CD14-positive monocyte (primary cell): Measurements from ENCODE around the gene YOD1. TPM values are rescaled to one million over a fixed set of nuclear protein-coding genes. Genes with fewer than 3 reads are reported as not detected.
A peak's percentile ranks its signal among the peaks of the same experiment; 100 is the strongest.

Source experiments
- DNase-seq, 3 donors: peaks; one replicate each; pipeline ENCODE4 v3.0.0-alpha.2; 2011 to 2022
- H2AFZ ChIP-seq: 2 replicates; pipeline ENCODE4 v1.6.0; 2012; ENCODE audit warnings: mild to moderate bottlenecking, low read depth, low read length, inconsistent platforms; ENCODE audit not compliant: insufficient read depth, poor library complexity, severe bottlenecking
- H3K27ac ChIP-seq, 2 donors: 1 replicate in 1 of 2; 2 replicates in 1 of 2; pipeline ENCODE4 v1.5.1; 2012 to 2013; ENCODE audit warnings: low read length in 2 of 2, control low read depth in 1 of 2, inconsistent platforms in 1 of 2, low read depth in 1 of 2, mild to moderate bottlenecking in 1 of 2
- H3K27me3 ChIP-seq, 2 donors: one replicate each; pipeline versions ENCODE4 v1.6.0 to v1.6.1; 2011 to 2013; ENCODE audit warnings: low read length in 2 of 2; ENCODE audit not compliant: control insufficient read depth in 2 of 2, insufficient read depth in 2 of 2
- H3K36me3 ChIP-seq, 2 donors: replicated peaks in 1 of 2; 1 replicate in 1 of 2; 2 replicates in 1 of 2; pipeline versions ENCODE4 v1.5.1 to v1.6.1; 2012 to 2013; ENCODE audit warnings: low read length in 2 of 2, control low read depth in 1 of 2, inconsistent platforms in 1 of 2, mild to moderate bottlenecking in 1 of 2; ENCODE audit not compliant: insufficient read depth in 2 of 2, control insufficient read depth in 1 of 2
- H3K4me1 ChIP-seq, 2 donors: 1 replicate in 1 of 2; 2 replicates in 1 of 2; pipeline versions ENCODE4 v1.5.1 to v1.6.1; 2012 to 2013; ENCODE audit warnings: low read length in 2 of 2, control low read depth in 1 of 2, inconsistent platforms in 1 of 2, mild to moderate bottlenecking in 1 of 2, moderate library complexity in 1 of 2; ENCODE audit not compliant: insufficient read depth in 2 of 2, control insufficient read depth in 1 of 2
- H3K4me2 ChIP-seq: replicated peaks from 2 replicates; pipeline ENCODE3; 2012; ENCODE audit warnings: low read length, moderate library complexity, mild to moderate bottlenecking; ENCODE audit not compliant: poor library complexity, severe bottlenecking; ENCODE audit errors: extremely low read depth
- H3K4me3 ChIP-seq, 3 experiments: fragments of 200-600 bp in 1 of 3; sonication (generic) in 1 of 3; replicated peaks in 1 of 3; 1 replicate in 2 of 3; 2 replicates in 1 of 3; pipeline ENCODE4 v1.5.1; 2011 to 2013; ENCODE audit warnings: low read length in 3 of 3, mild to moderate bottlenecking in 3 of 3, control low read depth in 2 of 3, low read depth in 2 of 3, inconsistent platforms in 1 of 3, moderate library complexity in 1 of 3
- H3K79me2 ChIP-seq: 2 replicates; pipeline ENCODE4 v1.6.0; 2012; ENCODE audit warnings: mild to moderate bottlenecking, control low read depth, inconsistent platforms, low read length, moderate library complexity; ENCODE audit not compliant: insufficient read depth
- H3K9ac ChIP-seq: 2 replicates; pipeline ENCODE4 v1.6.0; 2017; ENCODE audit warnings: low read length, mild to moderate bottlenecking; ENCODE audit not compliant: insufficient read depth, poor library complexity, severe bottlenecking
- H3K9me3 ChIP-seq, 2 donors: replicated peaks in 1 of 2; 1 replicate in 1 of 2; 2 replicates in 1 of 2; pipeline versions ENCODE4 v1.5.1 to v1.6.1; 2012 to 2013; ENCODE audit warnings: low read length in 2 of 2, control low read depth in 1 of 2; ENCODE audit not compliant: control insufficient read depth in 1 of 2, insufficient read depth in 1 of 2
- H4K20me1 ChIP-seq: 2 replicates; pipeline ENCODE4 v1.6.0; 2012; ENCODE audit warnings: mild to moderate bottlenecking, low read length, control low read depth, moderate library complexity; ENCODE audit not compliant: insufficient read depth
- H3K27ac Mint-ChIP-seq, 7 donors: one replicate each; pipeline ENCODE4 v1.8.0; 2020; ENCODE audit warnings: mild to moderate bottlenecking in 7 of 7, mixed read lengths in 7 of 7, moderate library complexity in 6 of 7, inconsistent platforms in 2 of 7
- H3K27me3 Mint-ChIP-seq, 3 donors: one replicate each; pipeline ENCODE4 v1.8.0; 2021 to 2022; ENCODE audit warnings: low read depth in 3 of 3, mild to moderate bottlenecking in 3 of 3, mixed read lengths in 3 of 3, moderate library complexity in 3 of 3, inconsistent platforms in 1 of 3
- H3K36me3 Mint-ChIP-seq, 2 donors: one replicate each; pipeline ENCODE4 v1.8.0; 2020; ENCODE audit warnings: mixed read lengths in 2 of 2, inconsistent platforms in 1 of 2, mild to moderate bottlenecking in 1 of 2
- H3K4me1 Mint-ChIP-seq: one replicate; pipeline ENCODE4 v1.8.0; 2020; ENCODE audit warnings: mild to moderate bottlenecking, mixed read lengths
- H3K4me3 Mint-ChIP-seq, 2 donors: one replicate each; pipeline ENCODE4 v1.8.0; 2020; ENCODE audit warnings: mild to moderate bottlenecking in 2 of 2, mixed read lengths in 2 of 2, moderate library complexity in 1 of 2
- H3K9me3 Mint-ChIP-seq, 7 donors: one replicate each; pipeline ENCODE4 v1.8.0; 2020 to 2022; ENCODE audit warnings: mixed read lengths in 7 of 7, mild to moderate bottlenecking in 6 of 7, moderate library complexity in 6 of 7, inconsistent platforms in 2 of 7
- CTCF ChIP-seq: fragments of 200-600 bp; IDR thresholded peaks from one replicate; pipeline ENCODE4 v1.8.0; 2022; ENCODE audit warnings: antibody characterized with exemption, mild to moderate bottlenecking
- WGBS: methylation state at CpG from one replicate; pipeline ENCODE4 v1.1.5; 2013; ENCODE audit warnings: missing lambda C conversion rate; ENCODE audit not compliant: insufficient coverage; 5-methylcytosine and 5-hydroxymethylcytosine counted together
- intact Hi-C, 2 donors: fragments of 100-400 bp; cut with micrococcal nuclease; formaldehyde crosslinking; loops; one replicate each; pipeline versions ENCODE4 v1.15.0 to v1.15.1; 2023
- polyA plus RNA-seq, 3 donors: library from polyadenylated mRNA; depleted of rRNA in 1 of 3; unstranded in 2 of 3; stranded (reverse) in 1 of 3; fragments of 300-500 nt in 2 of 3; fragments of >200 nt in 1 of 3; fragmentation: Illumina TruSeq in 2 of 3; gene quantifications; 1 replicate in 2 of 3; 2 replicates in 1 of 3; pipeline ENCODE4 v1.2.3, GENCODE V29; 2012 to 2021

YOD1 gene
- polyA plus RNA-seq, 3 donors, result 1.6 to 8.2 (median 1.7) TPM

- Mint-ChIP-seq H3K9me3 (peaks cover 0 to 2% (median 0%) of the 10 kb centered on the region in 7 donors), H3K4me1 (peaks cover 35% of the 10 kb centered on the region), H3K27me3 (peaks cover 1 to 3% (median 3%) of the 10 kb centered on the region in 3 donors), H3K4me3 (no peak overlapping the region), H3K36me3 (peaks cover 0 to 2% of the 10 kb centered on the region in 2 donors), H3K27ac (no peak overlapping the region)
- Histone ChIP-seq H2AFZ (no peak overlapping the region), H3K27me3 (no peaks in the 10 kb centered on the region), H3K27ac (no peak overlapping the region), H4K20me1 (no peaks in the 10 kb centered on the region), H3K79me2 (no peaks in the 10 kb centered on the region), H3K36me3 (no peaks in the 10 kb centered on the region), H3K9ac (no peak overlapping the region), H3K9me3 (no peaks in the 10 kb centered on the region), H3K4me2 (no peak overlapping the region), H3K4me1 (peaks cover 19 to 20% of the 10 kb centered on the region in 2 donors), H3K4me3 (no peak overlapping the region)
- DNase-seq, result no peak
- no peak for TF ChIP-seq CTCF
- whole genome bisulfite sequencing, result 93% methylated on average over 7 of the region's 8 CpGs
- intact Hi-C loops, result no loop called here
Measured at GRCh38 chr1:207022996-207023679, 27.9 kb downstream of the YOD1 start.

GRCh38 chr1:207021876-207022596 is 29.0 kb downstream of the YOD1 start:
- Mint-ChIP-seq H3K27ac (peak overlapping the region in 1 of 7 donors; percentile 3), H3K27me3 (peaks cover 0 to 2% (median 0%) of the 10 kb centered on the region in 3 donors), H3K4me1 (peaks cover 44% of the 10 kb centered on the region), H3K9me3 (peaks cover 0 to 2% (median 0%) of the 10 kb centered on the region in 7 donors), H3K4me3 (peak overlapping the region in 1 of 2 donors; percentile 26), H3K36me3 (peaks cover 0 to 2% of the 10 kb centered on the region in 2 donors)
- WGBS, result 89% methylated on average over 15 of the region's 15 CpGs
- no peak for TF ChIP-seq CTCF
- no peak overlapping the region for H3K27ac ChIP-seq
- no peak overlapping the region for H3K4me2 ChIP-seq
- intact Hi-C loops, result no loop called here
- no peak overlapping the region for H2AFZ ChIP-seq
- peaks cover 20 to 23% of the 10 kb centered on the region in 2 donors for H3K4me1 ChIP-seq
- H3K9ac ChIP-seq, result no peak overlapping the region
- H3K79me2 ChIP-seq, result no peaks in the 10 kb centered on the region
- no peaks in the 10 kb centered on the region for H4K20me1 ChIP-seq
- DNase-seq, result no peak
- no peaks in the 10 kb centered on the region for H3K36me3 ChIP-seq
- H3K4me3 ChIP-seq, result no peak overlapping the region
- no peaks in the 10 kb centered on the region for H3K9me3 ChIP-seq
- H3K27me3 ChIP-seq, result no peaks in the 10 kb centered on the region
